K562 (cell line): ENCODE data around the gene TRPV6. TPM values are rescaled to one million over a fixed set of nuclear protein-coding genes. Genes with fewer than 3 reads are reported as not detected.

Experiments used
- ATAC-seq: fragments of 200-7000 bp; cut with Tn5 transposase; 3 replicates; pipeline ENCODE4 v1.9.1; 2020; ENCODE audit warnings: moderate library complexity
- BruUV-seq: library from RNA; stranded (reverse); fragments of 400-500 nt; replicated peaks from 2 replicates; lab custom pipeline; 2021; lab: Mats Ljungman, UMichigan
- CTCF ChIA-PET: fragments of 300-600 bp; formaldehyde crosslinking; extraction: SDS; loops from one replicate; lab custom pipeline; 2021; ENCODE audit warnings: low intra/inter-chr PET ratio; lab: Yijun Ruan, JAX
- POLR2A ChIA-PET: fragments of 300-600, 350-650 bp; sonication (Branson Sonifier 250); formaldehyde crosslinking; extraction: SDS; loops from one replicate; lab custom pipeline; 2021; ENCODE audit warnings: antibody characterized with exemption, inconsistent platforms; lab: Yijun Ruan, JAX
- DNase-seq, 4 experiments: peaks; one replicate each; pipeline versions ENCODE4 v3.0.0 to v3.0.0-alpha.2; 2011 to 2018; ENCODE audit warnings: low spot score in 3 of 4, mixed read lengths in 3 of 4; ENCODE audit errors: extremely low read depth in 1 of 4
- FAIRE-seq: peaks from 2 replicates; lab custom pipeline; 2011; peaks lifted over from hg19 to GRCh38; lab: Jason Lieb, UNC
- H2AFZ ChIP-seq: 2 replicates; pipeline ENCODE4 v1.6.0; 2011; ENCODE audit warnings: low read depth, low read length, control low read depth, inconsistent platforms
- H3K27ac ChIP-seq: fragments of 200-600 bp; 3 replicates; pipeline ENCODE4 v1.8.0; 2011; ENCODE audit warnings: low read depth, mild to moderate bottlenecking, control low read depth, inconsistent platforms, low read length, moderate library complexity, mixed read lengths; ENCODE audit errors: extremely low read depth
- H3K27me3 ChIP-seq, 2 experiments: fragments of 300-600 bp in 1 of 2; 2 replicates in 1 of 2; 3 replicates in 1 of 2; pipeline versions ENCODE4 v1.6.0 to v1.8.0; 2011; ENCODE audit warnings: inconsistent platforms in 2 of 2, low read length in 2 of 2, mild to moderate bottlenecking in 1 of 2, mixed read lengths in 1 of 2, moderate library complexity in 1 of 2; ENCODE audit not compliant: control insufficient read depth in 2 of 2, insufficient read depth in 2 of 2
- H3K36me3 ChIP-seq: fragments of 300-600 bp; 3 replicates; pipeline ENCODE4 v1.8.0; 2011; ENCODE audit warnings: mild to moderate bottlenecking, low read length, inconsistent platforms; ENCODE audit not compliant: control insufficient read depth, insufficient read depth
- H3K4me1 ChIP-seq, 2 experiments: fragments of 200-600 bp in 1 of 2; replicated peaks in 1 of 2; 2 replicates in 1 of 2; 3 replicates in 1 of 2; pipeline versions ENCODE4 v1.5.1 to v1.8.0; 2011; ENCODE audit warnings: inconsistent platforms in 2 of 2, low read length in 2 of 2, mild to moderate bottlenecking in 1 of 2, mixed read lengths in 1 of 2, moderate library complexity in 1 of 2; ENCODE audit not compliant: control insufficient read depth in 2 of 2, insufficient read depth in 2 of 2
- H3K4me2 ChIP-seq: 2 replicates; pipeline ENCODE4 v1.6.1; 2011; ENCODE audit warnings: low read length, control low read depth, inconsistent platforms, mixed read lengths; ENCODE audit not compliant: insufficient read depth
- H3K4me3 ChIP-seq: fragments of 200-600 bp; sonication (generic), shearing (Covaris generic); 2 replicates; pipeline ENCODE4 v1.5.1; 2016; ENCODE audit warnings: control low read depth, inconsistent platforms
- H3K79me2 ChIP-seq: fragments of 200-600 bp; 3 replicates; pipeline ENCODE4 v1.8.0; 2011; ENCODE audit warnings: low read length, inconsistent platforms; ENCODE audit not compliant: control insufficient read depth, insufficient read depth
- H3K9ac ChIP-seq, 2 experiments: 2 replicates each; pipeline versions ENCODE4 v1.6.0 to v1.6.1; 2011; ENCODE audit warnings: low read depth in 2 of 2, low read length in 2 of 2, control low read depth in 1 of 2, inconsistent platforms in 1 of 2, mild to moderate bottlenecking in 1 of 2, mixed read lengths in 1 of 2; ENCODE audit not compliant: insufficient read depth in 1 of 2
- H3K9me1 ChIP-seq: one replicate; pipeline ENCODE4 v1.6.0; 2011; ENCODE audit warnings: inconsistent platforms, mild to moderate bottlenecking, low read length, moderate library complexity; ENCODE audit not compliant: control insufficient read depth, insufficient read depth
- H3K9me3 ChIP-seq: replicated peaks from 2 replicates; pipeline ENCODE4 v1.5.1; 2011; ENCODE audit warnings: low read depth, low read length, inconsistent platforms; ENCODE audit not compliant: control insufficient read depth, insufficient read depth
- H4K20me1 ChIP-seq: replicated peaks from 2 replicates; pipeline ENCODE4 v1.6.1; 2011; ENCODE audit warnings: low read length, inconsistent platforms, mixed read lengths; ENCODE audit not compliant: control insufficient read depth, insufficient read depth
- C11orf30 ChIP-seq: fragments of 450-650 bp; IDR thresholded peaks from 2 replicates; pipeline ENCODE4 v1.6.1; 2016; ENCODE audit warnings: low read depth, mild to moderate bottlenecking
- CC2D1A ChIP-seq: fragments of 450-650 bp; IDR thresholded peaks from 2 replicates; pipeline ENCODE4 v1.6.1; 2017; ENCODE audit warnings: mild to moderate bottlenecking
- CTBP1 ChIP-seq: fragments of 450-650 bp; IDR thresholded peaks from 2 replicates; pipeline ENCODE4 v1.6.1; 2016; ENCODE audit warnings: borderline replicate concordance
- ETV1 ChIP-seq: fragments of 450-650 bp; conservative IDR thresholded peaks from 2 replicates; pipeline ENCODE4 v1.6.1; 2016; ENCODE audit warnings: missing genetic modification characterization, control low read depth, low read depth, missing compliant biosample characterization
- MAFF ChIP-seq: IDR thresholded peaks from 2 replicates; pipeline ENCODE4 v1.6.1; 2012; ENCODE audit warnings: low read length, improper control_type of control experiment
- MAFG ChIP-seq: fragments of 450-650 bp; conservative IDR thresholded peaks from 2 replicates; pipeline ENCODE4 v1.6.1; 2016; ENCODE audit warnings: missing genetic modification characterization, missing compliant biosample characterization
- MAFK ChIP-seq: IDR thresholded peaks from 2 replicates; pipeline ENCODE4 v1.6.1; 2011; ENCODE audit warnings: low read length, improper control_type of control experiment
- NFE2 ChIP-seq: IDR thresholded peaks from 2 replicates; pipeline ENCODE4 v1.6.1; 2014; ENCODE audit warnings: antibody characterized with exemption, low read depth
- RHOXF2B ChIP-seq: fragments of 250-450 bp; sonication (Bioruptor Pico); conservative IDR thresholded peaks from 2 replicates; pipeline ENCODE4 v1.5.1; 2021
- SPI1 ChIP-seq: IDR thresholded peaks from 2 replicates; pipeline ENCODE4 v1.6.1; 2011; ENCODE audit warnings: low read depth, low read length, control low read depth, borderline replicate concordance
- TARDBP ChIP-seq: fragments of 450-650 bp; IDR thresholded peaks from 2 replicates; pipeline ENCODE4 v1.6.1; 2016
- TCF3 ChIP-seq: sonication (generic); formaldehyde crosslinking; IDR thresholded peaks from 2 replicates; pipeline ENCODE4 v1.4.0; 2020; ENCODE audit warnings: mild to moderate bottlenecking, missing genetic modification reagents
- ZNF232 ChIP-seq: sonication (generic); formaldehyde crosslinking; IDR thresholded peaks from 2 replicates; pipeline ENCODE4 v1.8.0; 2022; ENCODE audit warnings: mild to moderate bottlenecking, missing genetic modification reagents
- ZNF316 ChIP-seq: fragments of 450-650 bp; IDR thresholded peaks from 2 replicates; pipeline ENCODE4 v1.6.1; 2016
- ZNF699 ChIP-seq: fragments of 250-450 bp; sonication (Bioruptor Pico); IDR thresholded peaks from 2 replicates; pipeline ENCODE4 v1.8.0; 2021; ENCODE audit warnings: mild to moderate bottlenecking, moderate library complexity; ENCODE audit not compliant: insufficient replicate concordance
- WGBS: fragments of 100-300 bp; shearing (Covaris generic); methylation state at CpG from one replicate; pipeline ENCODE4 v1.1.6; 2016; ENCODE audit warnings: low coverage, mixed read lengths; ENCODE audit not compliant: insufficient coverage; ENCODE audit errors: missing lambda C conversion rate; 5-methylcytosine and 5-hydroxymethylcytosine counted together
- in situ Hi-C: fragments of 300-500 bp; cut with MboI; formaldehyde crosslinking; loops from 4 replicates; pipeline ENCODE4 v1.15.0; 2018; ENCODE audit warnings: inconsistent platforms, mixed read lengths
- intact Hi-C: fragments of 100-400 bp; cut with micrococcal nuclease; formaldehyde crosslinking; loops from 2 replicates; pipeline ENCODE4 v1.14.2; 2022
- polyA plus RNA-seq, 8 experiments: library from polyadenylated mRNA; depleted of rRNA in 4 of 8; stranded (reverse) in 5 of 8; unstranded in 3 of 8; fragments of >200 nt; fragmentation: Nextera tagmentation in 2 of 8; fragmentation: Illumina TruSeq in 1 of 8; extraction: Ambion mirVana in 2 of 8; extraction: Trizol in 1 of 8; gene quantifications; 2 replicates each; pipeline versions ENCODE4 v1.2.1 to v1.2.3, GENCODE V29; 2011 to 2014; ENCODE audit warnings: inconsistent platforms in 1 of 8, missing spikeins in 1 of 8
- total RNA-seq, 7 experiments: library from RNA; depleted of rRNA in 6 of 7; stranded (reverse); fragments of >200 nt in 6 of 7; fragmentation: Illumina TruSeq in 2 of 7; extraction: Trizol in 2 of 7; gene quantifications; 2 replicates each; pipeline versions ENCODE4 v1.2.1 to v1.2.3, GENCODE V29; 2011 to 2021; ENCODE audit warnings: low replicate concordance in 1 of 7
- TF ChIP-seq, protein P1 (sequence below): fragments of 250-450 bp; sonication (Bioruptor Pico); IDR thresholded peaks from 2 replicates; pipeline ENCODE4 v1.8.0; 2022; ENCODE audit warnings: inconsistent platforms, mild to moderate bottlenecking, moderate library complexity, borderline replicate concordance
- TF ChIP-seq, protein P2 (sequence below): fragments of 450-650 bp; IDR thresholded peaks from 2 replicates; pipeline ENCODE4 v1.6.1; 2018; ENCODE audit warnings: mild to moderate bottlenecking, low read depth; ENCODE audit not compliant: partially characterized antibody

Gene TRPV6
- total and polyA plus RNA-seq, 9 of the 15 experiments (the other 6 are each of a cell fraction or from before 2014, with no cell fraction given), result 0.04 to 0.36 (median 0.11) TPM

DNA sequence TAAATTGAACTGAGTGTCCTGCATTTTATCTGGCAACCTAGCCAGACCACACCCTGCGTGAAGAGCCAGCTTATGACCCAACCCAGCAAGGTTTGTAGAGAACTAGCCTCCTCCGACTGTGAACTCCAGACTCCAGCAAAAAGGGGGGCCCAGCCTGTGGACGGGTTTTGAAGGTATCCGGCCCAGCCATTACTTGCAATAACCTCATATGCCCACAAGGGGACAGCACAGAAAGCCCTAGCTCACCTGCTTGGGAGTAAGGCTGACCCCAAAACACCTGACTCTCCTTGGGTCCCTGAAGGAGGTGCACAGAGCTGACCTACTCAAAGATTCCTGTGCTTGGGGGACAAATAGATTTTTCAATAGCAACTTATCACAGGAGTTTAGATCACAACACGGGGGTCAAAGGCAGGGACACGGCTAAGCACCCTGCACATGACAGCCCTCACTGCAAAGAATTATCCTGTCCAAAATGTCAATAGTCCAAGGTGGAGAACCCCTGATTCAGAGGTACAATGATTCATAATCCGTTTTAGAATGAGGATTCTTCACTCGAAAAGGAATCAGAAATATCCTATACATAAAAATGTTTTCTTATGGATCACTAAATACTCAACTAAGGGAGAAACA, 4.6 kb downstream of the TRPV6 start (continued):
- TF ChIP-seq ZNF232 (no peak), ETV1 (tag) (0 out of 2 replicates have a peak, but pooled peaks have one; percentile 24), ZNF699 (CRISPR knock-in tag) (no peak), CC2D1A (no peak), CTBP1 (0 out of 2 replicates have a peak, but pooled peaks have one; percentile 17), SPI1 (no peak), RHOXF2B (CRISPR knock-in tag) (no peak)
- TF ChIP-seq, protein P1, sequence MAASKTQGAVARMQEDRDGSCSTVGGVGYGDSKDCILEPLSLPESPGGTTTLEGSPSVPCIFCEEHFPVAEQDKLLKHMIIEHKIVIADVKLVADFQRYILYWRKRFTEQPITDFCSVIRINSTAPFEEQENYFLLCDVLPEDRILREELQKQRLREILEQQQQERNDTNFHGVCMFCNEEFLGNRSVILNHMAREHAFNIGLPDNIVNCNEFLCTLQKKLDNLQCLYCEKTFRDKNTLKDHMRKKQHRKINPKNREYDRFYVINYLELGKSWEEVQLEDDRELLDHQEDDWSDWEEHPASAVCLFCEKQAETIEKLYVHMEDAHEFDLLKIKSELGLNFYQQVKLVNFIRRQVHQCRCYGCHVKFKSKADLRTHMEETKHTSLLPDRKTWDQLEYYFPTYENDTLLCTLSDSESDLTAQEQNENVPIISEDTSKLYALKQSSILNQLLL (CRISPR knock-in tag), result no peak
- TF ChIP-seq, all 486 proteins: peak for 20

DNA sequence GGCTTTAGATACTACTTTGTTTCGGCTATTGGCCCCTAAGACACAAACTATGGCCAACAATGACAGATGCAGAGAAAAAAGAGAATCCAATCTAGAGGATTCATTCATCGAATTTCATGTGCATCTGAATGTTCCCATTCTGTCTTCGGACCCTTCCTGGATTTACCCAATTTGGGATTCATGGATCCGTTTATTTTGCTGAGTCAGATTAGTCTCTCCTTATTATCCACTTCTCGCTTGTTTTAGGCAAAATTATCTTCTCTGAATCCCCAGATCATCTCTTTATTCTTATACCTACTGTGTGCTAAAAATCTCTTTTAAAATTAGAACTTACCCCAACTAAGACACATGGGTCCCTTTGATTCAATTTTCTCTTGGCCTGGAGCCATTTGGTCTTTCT, 6.5 kb downstream of the TRPV6 start:
- H3K27me3 ChIP-seq, result peaks cover 49 to 88% of the 10 kb centered on the region in 2 experiments
- ChIA-PET POLR2A (interaction anchor here (0.6 to 1.1 kb wide), 2 partner anchors 92 to 124 kb away, joined by 3 to 4 read pairs; no protein-coding TSS in a partner anchor), CTCF (no interaction called here)
- no peak overlapping the region for H3K4me2 ChIP-seq
- DNase-seq (no peak), FAIRE-seq (no peak), ATAC-seq (no peak)
- no peak overlapping the region for H3K27ac ChIP-seq
- intact Hi-C loops (no loop called here), in situ Hi-C loops (loop anchor here (5.0 kb wide), 2 partner anchors 123 to 333 kb away; no protein-coding TSS in a partner anchor)
- no peak overlapping the region for H2AFZ ChIP-seq
- H3K4me1 ChIP-seq, result no peaks in the 10 kb centered on the region
- H3K79me2 ChIP-seq, result no peaks in the 10 kb centered on the region
- no peaks in the 10 kb centered on the region for H3K9me1 ChIP-seq
- no peak overlapping the region for H3K4me3 ChIP-seq
- H4K20me1 ChIP-seq, result no peaks in the 10 kb centered on the region
- no TSS peak for BruUV-seq
- H3K36me3 ChIP-seq, result no peaks in the 10 kb centered on the region
- H3K9ac ChIP-seq, result no peak overlapping the region
- TF ChIP-seq MAFF (peak; percentile 75), MAFK (peak; percentile 69), C11orf30 (peak; percentile 70), ZNF316 (peak; percentile 90), TARDBP (no peak), TCF3 (CRISPR knock-in tag) (no peak), MAFG (peak; percentile 77), NFE2 (peak; percentile 13; the same call in 1 of the 2 replicates)
- TF ChIP-seq, protein P2, sequence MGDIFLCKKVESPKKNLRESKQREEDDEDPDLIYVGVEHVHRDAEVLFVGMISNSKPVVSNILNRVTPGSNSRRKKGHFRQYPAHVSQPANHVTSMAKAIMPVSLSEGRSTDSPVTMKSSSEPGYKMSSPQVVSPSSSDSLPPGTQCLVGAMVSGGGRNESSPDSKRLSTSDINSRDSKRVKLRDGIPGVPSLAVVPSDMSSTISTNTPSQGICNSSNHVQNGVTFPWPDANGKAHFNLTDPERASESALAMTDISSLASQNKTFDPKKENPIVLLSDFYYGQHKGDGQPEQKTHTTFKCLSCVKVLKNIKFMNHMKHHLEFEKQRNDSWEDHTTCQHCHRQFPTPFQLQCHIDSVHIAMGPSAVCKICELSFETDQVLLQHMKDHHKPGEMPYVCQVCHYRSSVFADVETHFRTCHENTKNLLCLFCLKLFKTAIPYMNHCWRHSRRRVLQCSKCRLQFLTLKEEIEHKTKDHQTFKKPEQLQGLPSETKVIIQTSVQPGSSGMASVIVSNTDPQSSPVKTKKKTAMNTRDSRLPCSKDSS, result no peak
- TF ChIP-seq, all 486 proteins: peak for 6
- 4% methylated on average over 5 of the region's 5 CpGs for WGBS
- H3K9me3 ChIP-seq, result no peaks in the 10 kb centered on the region
